ENCODE results near the gene ADRM1. TPM values are rescaled to one million over a fixed set of nuclear protein-coding genes. Genes with fewer than 3 reads are reported as not detected.

ADRM1 gene
- total RNA-seq, 2 donors from 2014 or later: 171 to 178 TPM

DNA sequence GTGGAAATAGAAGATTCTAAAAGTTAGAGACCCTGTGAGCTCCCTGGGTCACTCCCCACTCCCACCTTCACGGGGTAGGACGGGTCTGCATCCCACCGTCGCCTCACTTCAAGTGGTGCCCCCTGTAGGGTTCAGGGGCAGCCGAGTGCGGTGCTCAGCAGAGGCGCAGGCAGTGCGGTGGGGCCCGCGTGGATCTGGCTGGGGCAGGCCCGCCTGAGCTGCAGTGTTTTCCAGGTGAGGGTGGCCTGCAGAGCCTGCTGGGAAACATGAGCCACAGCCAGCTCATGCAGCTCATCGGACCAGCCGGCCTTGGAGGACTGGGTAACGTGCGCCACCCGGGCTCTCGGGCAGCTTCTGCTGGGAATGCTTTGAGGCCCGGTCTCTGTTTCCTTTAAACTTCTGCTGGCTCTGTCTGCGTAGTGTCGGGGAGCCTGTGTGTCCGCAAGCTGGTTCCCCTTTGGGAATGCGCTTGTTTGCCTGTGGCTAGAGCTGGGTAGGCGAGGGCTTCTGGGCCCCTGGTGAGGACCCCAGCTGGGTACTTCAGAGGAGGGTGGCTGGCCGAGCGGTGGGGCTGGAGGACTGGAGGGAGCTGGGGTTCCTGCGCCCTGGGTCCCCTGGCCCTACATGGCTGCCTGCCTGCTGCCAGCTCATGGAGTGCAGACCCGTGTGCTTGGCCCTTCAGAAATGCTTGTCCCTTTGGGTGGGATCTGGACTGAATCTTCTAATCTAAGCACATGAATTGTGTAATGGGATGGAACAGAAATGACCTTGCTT lies 3.8 kb downstream of the ADRM1 start:
- Mint-ChIP-seq H3K36me3 (peaks cover 5% of the 10 kb centered on the region), H3K9me3 (no peaks in the 10 kb centered on the region), H3K4me3 (no peak overlapping the region), H3K4me1 (ENCODE audit: low read depth in 2 of 2) (peaks cover 16 to 27% of the 10 kb centered on the region in 2 donors), H3K27ac (no peak overlapping the region), H3K27me3 (no peaks in the 10 kb centered on the region)
- ATAC-seq (no peak), DNase-seq (ENCODE audit: low spot score) (peak; percentile 55)

DNA sequence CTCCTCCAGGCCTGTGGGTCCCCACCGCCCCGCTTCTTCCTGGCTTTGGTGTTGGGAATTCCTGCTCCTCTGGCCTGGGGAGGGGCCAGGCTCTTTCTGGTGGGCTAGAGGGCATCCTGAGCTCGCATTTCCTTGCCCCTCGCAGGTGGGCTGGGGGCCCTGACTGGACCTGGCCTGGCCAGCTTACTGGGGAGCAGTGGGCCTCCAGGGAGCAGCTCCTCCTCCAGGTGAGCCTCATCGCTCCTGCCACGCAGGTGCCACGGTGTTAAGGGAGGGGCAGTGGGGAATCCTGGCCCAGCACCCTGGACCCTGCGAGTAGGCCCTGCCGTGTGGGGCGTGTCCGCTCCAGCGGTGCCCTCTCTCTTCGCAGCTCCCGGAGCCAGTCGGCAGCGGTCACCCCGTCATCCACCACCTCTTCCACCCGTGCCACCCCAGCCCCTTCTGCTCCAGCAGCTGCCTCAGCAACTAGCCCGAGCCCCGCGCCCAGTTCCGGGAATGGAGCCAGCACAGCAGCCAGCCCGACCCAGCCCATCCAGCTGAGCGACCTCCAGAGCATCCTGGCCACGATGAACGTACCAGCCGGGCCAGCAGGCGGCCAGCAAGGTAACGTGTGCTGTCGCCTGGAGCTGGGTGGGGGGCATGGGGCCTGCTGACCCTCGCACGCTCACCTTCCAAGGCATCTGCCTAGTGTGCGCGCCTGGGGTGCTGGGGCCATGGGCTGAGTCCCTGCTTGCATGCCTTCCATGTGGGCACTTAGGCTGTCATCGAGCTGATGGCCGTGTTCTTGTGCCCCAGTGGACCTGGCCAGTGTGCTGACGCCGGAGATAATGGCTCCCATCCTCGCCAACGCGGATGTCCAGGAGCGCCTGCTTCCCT lies 4.7 kb downstream of the ADRM1 start:
- DNase-seq (ENCODE audit: low spot score) (peak; percentile 60), ATAC-seq (no peak)
- Mint-ChIP-seq H3K4me3 (no peak overlapping the region), H3K36me3 (peaks cover 5% of the 10 kb centered on the region), H3K27me3 (no peaks in the 10 kb centered on the region), H3K9me3 (no peaks in the 10 kb centered on the region), H3K27ac (no peak overlapping the region), H3K4me1 (ENCODE audit: low read depth in 2 of 2) (peaks cover 11 to 21% of the 10 kb centered on the region in 2 donors)

DNA sequence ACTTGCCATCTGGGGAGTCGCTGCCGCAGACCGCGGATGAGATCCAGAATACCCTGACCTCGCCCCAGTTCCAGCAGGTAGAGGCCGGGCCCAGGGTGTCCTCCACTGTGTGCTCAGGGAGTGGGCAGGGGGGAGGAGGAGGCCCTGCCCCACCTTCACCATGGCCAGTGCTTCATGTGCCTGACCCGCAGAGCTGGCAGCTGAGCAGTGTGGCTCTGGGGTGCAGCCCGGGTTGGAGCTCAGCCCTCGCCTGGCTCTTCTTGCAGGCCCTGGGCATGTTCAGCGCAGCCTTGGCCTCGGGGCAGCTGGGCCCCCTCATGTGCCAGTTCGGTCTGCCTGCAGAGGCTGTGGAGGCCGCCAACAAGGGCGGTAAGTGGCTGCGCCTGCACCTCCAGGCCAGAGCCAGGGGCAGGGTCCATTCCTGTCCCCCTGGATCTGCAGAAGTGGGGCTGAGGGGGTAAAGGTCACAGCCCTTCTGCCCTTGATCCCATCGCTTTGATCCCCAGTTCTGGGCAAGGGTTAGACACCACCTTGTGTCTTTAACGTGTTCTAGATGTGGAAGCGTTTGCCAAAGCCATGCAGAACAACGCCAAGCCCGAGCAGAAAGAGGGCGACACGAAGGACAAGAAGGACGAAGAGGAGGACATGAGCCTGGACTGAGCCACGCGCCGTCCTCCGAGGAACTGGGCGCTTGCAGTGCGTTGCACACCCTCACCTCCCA lies 5.5 kb downstream of the ADRM1 start:
- peaks cover 11 to 21% of the 10 kb centered on the region in 2 donors for H3K4me1 Mint-ChIP-seq (ENCODE audit: low read depth in 2 of 2)
- H3K4me3 Mint-ChIP-seq: no peak overlapping the region
- DNase-seq (ENCODE audit: low spot score): peak; percentile 49
- H3K36me3 Mint-ChIP-seq: peaks cover 5% of the 10 kb centered on the region
- ATAC-seq: no peak
- no peaks in the 10 kb centered on the region for H3K27me3 Mint-ChIP-seq
- H3K27ac Mint-ChIP-seq: no peak overlapping the region
- no peaks in the 10 kb centered on the region for H3K9me3 Mint-ChIP-seq

DNA sequence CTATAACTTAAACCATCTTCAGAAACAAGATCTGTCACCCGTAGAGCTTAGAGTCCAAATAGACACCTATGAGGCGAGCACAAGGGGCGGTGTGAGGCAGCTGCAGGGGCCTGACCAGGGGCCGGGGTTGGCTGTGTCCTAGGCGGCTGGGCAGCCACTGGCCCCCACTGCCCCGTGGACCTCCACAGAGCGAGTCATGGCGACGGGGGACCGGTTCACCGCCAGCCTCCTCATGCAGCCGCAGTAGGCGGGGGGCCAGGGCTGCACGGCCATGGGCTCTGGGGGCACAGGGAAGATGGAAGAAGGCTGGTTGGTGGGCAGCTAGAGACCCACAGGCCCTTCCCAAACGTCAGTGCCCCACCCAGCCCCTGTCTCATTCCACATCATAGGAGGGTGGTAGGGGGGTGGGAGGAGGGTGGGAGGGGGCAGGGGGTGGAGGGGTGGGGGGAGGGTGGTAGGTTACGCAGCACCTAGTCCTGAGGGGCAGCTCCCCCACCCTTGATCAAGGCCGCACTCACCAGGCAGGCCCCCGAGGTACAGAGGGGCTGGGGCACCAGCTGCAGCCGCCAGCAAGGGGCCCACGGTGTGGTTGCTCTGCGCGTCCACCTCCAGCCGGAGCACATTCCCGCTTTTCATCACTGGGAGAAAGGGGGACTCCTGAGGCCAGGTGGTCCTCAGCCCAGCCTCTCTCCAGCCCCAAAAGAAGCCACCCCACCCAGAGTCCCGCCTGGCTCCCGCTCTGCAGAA lies 6.6 kb downstream of the ADRM1 start:
- Mint-ChIP-seq H3K36me3 (peaks cover under 1% of the 10 kb centered on the region), H3K27ac (no peak overlapping the region), H3K4me3 (no peak overlapping the region), H3K27me3 (no peaks in the 10 kb centered on the region), H3K4me1 (ENCODE audit: low read depth in 2 of 2) (peaks cover 5 to 13% of the 10 kb centered on the region in 2 donors), H3K9me3 (no peaks in the 10 kb centered on the region)
- no peak for DNase-seq (ENCODE audit: low spot score)
- no peak for ATAC-seq

DNA sequence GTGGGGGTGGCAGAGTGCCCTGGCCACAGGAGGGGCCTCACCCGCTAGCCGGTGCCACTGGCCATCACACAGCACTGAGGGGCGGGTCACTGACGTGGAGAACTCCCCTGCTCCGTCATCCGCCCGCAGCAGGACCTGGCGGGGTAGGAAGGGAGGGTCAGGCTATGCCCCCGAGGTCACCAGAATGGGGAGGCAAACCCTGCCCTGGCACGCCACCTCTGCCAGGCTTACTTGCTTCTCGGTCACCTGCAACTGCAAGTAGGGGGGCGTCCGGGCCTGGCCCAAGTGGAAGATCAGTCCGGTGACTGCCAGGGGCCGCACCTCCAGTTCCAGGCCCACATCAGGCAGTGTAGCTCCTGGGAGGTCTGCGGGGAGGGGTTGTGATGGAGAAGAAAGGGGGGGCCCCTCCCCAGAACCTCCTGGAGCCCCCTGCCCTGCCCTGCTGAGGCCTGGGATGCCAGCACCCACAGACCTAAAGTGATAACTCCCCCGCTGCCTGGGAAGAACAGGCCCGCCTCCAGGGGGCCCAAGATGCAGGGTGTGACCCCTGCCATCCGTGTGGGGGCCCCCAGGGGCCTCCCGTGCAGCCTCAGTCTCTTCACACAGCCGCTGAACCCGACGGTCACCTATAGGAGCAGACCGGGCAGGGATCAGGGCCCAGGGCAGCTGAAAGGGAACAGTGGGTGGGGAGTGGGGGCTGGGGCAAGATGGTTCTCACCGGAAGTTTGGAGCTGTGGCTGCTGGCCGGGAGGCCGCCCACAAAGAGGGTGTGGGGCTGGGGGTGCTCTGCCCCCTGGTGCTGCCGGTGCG lies 7.4 kb downstream of the ADRM1 start:
- peaks cover 4 to 6% of the 10 kb centered on the region in 2 donors for H3K4me1 Mint-ChIP-seq (ENCODE audit: low read depth in 2 of 2)
- ATAC-seq (no peak), DNase-seq (ENCODE audit: low spot score) (no peak)
- no peaks in the 10 kb centered on the region for H3K27me3 Mint-ChIP-seq
- H3K4me3 Mint-ChIP-seq: no peak overlapping the region
- no peak overlapping the region for H3K27ac Mint-ChIP-seq
- H3K9me3 Mint-ChIP-seq: no peaks in the 10 kb centered on the region
- no peaks in the 10 kb centered on the region for H3K36me3 Mint-ChIP-seq

DNA sequence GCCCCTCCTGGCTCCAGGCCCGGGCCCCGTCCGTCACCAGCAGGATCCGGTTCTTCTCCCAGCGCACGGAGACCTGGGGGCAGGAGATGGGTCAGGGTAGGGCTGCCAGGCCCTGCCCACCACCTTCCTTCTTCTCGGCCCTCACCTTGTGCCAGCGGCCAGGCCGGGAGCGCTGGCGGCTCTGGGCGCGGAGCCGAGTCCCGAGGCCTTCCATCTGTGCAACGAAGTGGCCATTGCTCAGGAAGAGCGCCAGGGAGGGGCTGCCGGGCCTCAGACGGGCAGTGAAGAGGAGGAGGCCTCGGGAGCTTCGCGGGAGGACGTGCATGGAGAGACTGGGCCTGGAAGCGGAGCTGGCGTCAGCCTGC lies 7.9 kb downstream of the ADRM1 start:
- Mint-ChIP-seq H3K27ac (no peak overlapping the region), H3K4me1 (ENCODE audit: low read depth in 2 of 2) (peaks cover 0 to under 1% of the 10 kb centered on the region in 2 donors), H3K9me3 (no peaks in the 10 kb centered on the region), H3K27me3 (no peaks in the 10 kb centered on the region), H3K36me3 (no peaks in the 10 kb centered on the region), H3K4me3 (no peak overlapping the region)
- DNase-seq (ENCODE audit: low spot score) (no peak), ATAC-seq (no peak)

DNA sequence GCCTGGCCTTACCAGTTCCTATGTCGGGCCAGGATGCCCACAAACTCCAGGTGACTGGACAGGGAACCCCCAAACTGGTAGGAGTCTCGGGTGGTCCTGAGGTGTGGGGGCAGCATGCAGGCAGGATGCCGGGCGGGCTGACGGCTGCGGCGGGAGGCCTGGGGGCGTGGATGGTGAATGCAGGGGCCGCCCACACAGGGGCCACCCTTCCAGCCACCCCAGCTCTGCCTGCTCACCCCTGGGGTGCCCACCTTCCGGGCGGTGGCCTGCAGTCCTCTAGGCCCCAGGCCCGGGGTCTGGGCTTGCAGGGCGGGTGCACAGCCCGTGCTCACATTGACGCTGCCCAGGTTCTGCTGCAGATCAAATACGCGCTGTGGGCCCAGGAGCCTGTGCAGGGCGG lies 8.4 kb downstream of the ADRM1 start:
- H3K36me3 Mint-ChIP-seq: no peaks in the 10 kb centered on the region
- no peak overlapping the region for H3K4me3 Mint-ChIP-seq
- H3K27ac Mint-ChIP-seq: no peak overlapping the region
- ATAC-seq (peak in 1 of 2 donors; percentile 9), DNase-seq (ENCODE audit: low spot score) (no peak)
- no peaks in the 10 kb centered on the region for H3K27me3 Mint-ChIP-seq
- H3K4me1 Mint-ChIP-seq (ENCODE audit: low read depth in 2 of 2): no peaks in the 10 kb centered on the region
- H3K9me3 Mint-ChIP-seq: no peaks in the 10 kb centered on the region

DNA sequence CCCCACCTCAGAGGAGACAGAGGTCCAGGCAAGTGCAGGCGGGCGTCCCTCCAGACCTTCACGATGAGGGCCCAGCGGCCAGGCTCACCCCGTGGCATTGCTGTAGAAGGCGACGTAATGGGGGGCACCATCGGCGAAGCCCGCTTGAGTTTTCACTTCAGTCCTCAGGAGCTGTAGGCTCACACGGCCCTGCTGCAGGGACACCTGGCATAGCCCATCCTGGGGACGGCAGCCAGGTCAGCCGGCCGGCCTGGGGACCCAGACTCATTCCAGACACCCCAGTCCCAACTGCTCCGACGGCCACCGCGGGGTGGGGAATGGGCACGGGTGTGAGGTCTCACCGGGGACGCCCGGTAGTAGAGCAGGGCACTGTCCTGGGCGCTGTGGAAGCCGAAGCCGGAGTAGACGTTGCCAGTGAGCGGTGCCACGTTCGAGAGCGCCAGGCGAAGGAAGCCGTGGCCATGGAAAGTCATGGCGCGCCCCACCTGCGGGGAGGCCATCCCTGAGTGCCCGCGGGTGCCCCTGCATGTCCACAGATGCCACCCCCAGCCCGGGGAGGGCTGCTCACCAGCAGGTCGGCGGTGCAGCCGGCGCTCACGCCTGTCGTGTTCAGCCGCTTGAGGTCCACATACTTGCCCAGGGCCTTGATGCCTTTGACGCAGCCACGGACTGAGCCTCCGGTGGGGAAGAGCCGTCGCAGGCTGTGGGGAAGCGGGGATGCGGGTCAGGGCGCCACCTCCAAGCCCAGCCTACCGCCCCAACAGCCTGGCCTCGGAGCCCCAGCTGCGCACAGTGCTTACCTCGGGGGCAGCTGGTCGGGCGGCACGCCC lies 9.2 kb downstream of the ADRM1 start:
- Mint-ChIP-seq H3K4me3 (no peak overlapping the region), H3K4me1 (ENCODE audit: low read depth in 2 of 2) (no peaks in the 10 kb centered on the region), H3K27ac (no peak overlapping the region), H3K9me3 (no peaks in the 10 kb centered on the region), H3K36me3 (no peaks in the 10 kb centered on the region), H3K27me3 (no peaks in the 10 kb centered on the region)
- DNase-seq (ENCODE audit: low spot score) (no peak), ATAC-seq (peak in 1 of 2 donors; percentile 11)

DNA sequence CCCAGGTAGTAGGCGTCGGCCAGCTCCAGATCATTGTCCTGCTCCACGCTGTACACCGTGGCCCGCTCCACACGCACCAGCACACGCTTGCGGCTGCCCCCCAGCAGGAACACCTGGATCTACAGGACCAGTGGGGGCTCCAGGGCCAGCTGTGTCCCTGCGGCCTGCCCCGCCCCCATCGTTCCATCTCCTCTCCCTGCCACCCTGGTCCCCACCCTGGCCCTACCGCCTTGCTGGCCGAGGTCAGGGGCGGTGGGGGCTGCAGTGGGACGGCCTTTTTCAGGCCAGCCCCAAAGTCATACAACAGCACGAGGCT lies 9.8 kb downstream of the ADRM1 start:
- H3K36me3 Mint-ChIP-seq: no peaks in the 10 kb centered on the region
- no peaks in the 10 kb centered on the region for H3K9me3 Mint-ChIP-seq
- H3K27ac Mint-ChIP-seq: no peak overlapping the region
- H3K27me3 Mint-ChIP-seq: no peaks in the 10 kb centered on the region
- DNase-seq (ENCODE audit: low spot score) (no peak), ATAC-seq (peak in 1 of 2 donors; percentile 5)
- H3K4me1 Mint-ChIP-seq (ENCODE audit: low read depth in 2 of 2): no peaks in the 10 kb centered on the region
- no peak overlapping the region for H3K4me3 Mint-ChIP-seq

DNA sequence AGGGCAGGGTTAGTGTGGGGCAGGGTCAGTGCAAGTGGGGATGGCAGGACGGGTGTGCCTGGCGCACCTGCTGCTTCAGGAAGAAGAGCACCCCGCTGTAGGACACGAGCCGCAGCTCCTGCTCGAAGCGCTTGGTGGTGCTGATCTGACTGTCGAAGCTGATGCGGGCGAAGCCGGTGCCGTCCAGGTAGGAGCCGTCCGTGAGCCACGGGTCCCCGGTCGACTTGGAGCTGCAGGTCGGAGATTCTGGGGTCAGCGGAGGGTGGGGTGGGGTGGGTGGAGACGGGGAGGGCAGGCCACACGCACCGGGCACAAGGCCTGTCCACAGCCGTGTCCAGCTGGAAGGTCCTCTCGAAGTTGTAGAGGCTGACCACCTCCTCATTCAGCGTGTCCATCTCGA lies 10.2 kb downstream of the ADRM1 start:
- H3K36me3 Mint-ChIP-seq: no peaks in the 10 kb centered on the region
- DNase-seq (ENCODE audit: low spot score): no peak
- no peak overlapping the region for H3K27ac Mint-ChIP-seq
- no peak for ATAC-seq
- no peaks in the 10 kb centered on the region for H3K4me1 Mint-ChIP-seq (ENCODE audit: low read depth in 2 of 2)
- H3K27me3 Mint-ChIP-seq: no peaks in the 10 kb centered on the region
- no peaks in the 10 kb centered on the region for H3K9me3 Mint-ChIP-seq
- H3K4me3 Mint-ChIP-seq: no peak overlapping the region

DNA sequence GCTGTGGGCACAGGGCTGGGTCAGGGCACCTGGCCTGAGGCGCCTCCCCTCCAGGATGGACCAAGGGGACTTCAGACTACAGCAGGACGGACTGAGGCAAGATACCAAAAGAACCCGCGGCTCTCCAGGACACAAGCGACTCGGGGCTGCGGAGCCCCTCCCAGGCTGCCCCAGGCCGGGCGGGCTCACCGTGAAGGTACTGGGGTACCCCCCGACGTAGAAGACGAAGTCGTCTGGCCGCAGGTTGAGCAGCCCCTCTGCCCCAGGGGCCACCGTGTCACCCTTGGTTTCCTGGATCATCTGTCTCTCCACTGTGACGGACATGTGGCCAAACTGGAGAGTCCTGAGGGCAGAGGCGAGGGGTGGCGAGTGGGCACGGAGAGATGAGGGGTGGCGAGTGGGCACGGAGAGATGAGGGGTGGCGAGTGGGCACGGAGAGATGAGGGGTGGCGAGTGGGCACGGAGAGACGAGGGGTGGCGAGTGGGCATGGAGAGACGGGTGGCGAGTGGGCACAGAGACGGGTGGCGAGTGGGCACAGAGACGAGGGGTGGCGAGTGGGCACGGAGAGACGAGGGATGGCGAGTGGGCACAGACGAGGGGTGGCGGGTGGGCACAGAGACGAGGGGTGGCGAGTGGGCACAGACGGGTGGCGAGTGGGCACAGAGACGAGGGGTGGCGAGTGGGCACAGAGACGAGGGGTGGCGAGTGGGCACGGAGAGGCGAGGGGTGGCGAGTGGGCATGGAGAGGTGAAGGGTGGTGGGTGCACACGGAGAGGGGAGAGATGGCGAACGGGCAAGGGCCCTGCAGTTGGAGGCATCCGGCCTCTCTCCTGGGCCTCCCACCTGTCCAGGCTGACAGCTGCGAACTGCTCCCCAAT lies 10.9 kb downstream of the ADRM1 start:
- Mint-ChIP-seq H3K9me3 (no peaks in the 10 kb centered on the region), H3K27ac (no peak overlapping the region), H3K4me1 (ENCODE audit: low read depth in 2 of 2) (no peaks in the 10 kb centered on the region), H3K36me3 (no peaks in the 10 kb centered on the region), H3K4me3 (no peak overlapping the region), H3K27me3 (no peaks in the 10 kb centered on the region)
- DNase-seq (ENCODE audit: low spot score) (no peak), ATAC-seq (no peak)

DNA sequence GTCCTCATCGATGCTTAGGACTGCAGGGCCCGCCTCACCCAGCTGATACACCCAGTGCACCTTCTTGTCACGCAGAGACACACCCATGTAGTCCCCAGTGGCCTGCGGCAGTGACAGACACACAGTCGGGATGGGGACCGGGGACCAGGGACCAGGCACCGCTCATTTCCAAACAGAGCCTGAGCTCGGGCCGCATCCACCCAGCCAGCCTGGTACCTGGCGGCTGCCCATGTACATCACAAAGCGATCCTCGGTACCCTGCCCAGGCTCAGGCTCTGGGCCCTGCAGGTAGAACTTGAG lies 11.5 kb downstream of the ADRM1 start:
- no peak for ATAC-seq
- Mint-ChIP-seq H3K27me3 (no peaks in the 10 kb centered on the region), H3K36me3 (no peaks in the 10 kb centered on the region), H3K9me3 (no peaks in the 10 kb centered on the region), H3K27ac (no peak overlapping the region), H3K4me3 (no peak overlapping the region), H3K4me1 (ENCODE audit: low read depth in 2 of 2) (no peaks in the 10 kb centered on the region)
- no peak for DNase-seq (ENCODE audit: low spot score)
